ENCODE results near the gene ELMO1.

- no peak for TF ChIP-seq POLR2A (IDR thresholded peaks at IDR 0.05; ENCODE audit: low read length)
- no peak for TF ChIP-seq GATA1 (IDR thresholded peaks at IDR 0.05; ENCODE audit: low read depth, low read length)
Measured at GRCh38 chr7:37385787-37386186, 62.9 kb downstream of the ELMO1 start.
